OCI-LY7 (cell line): ENCODE measurements around the gene OR51G1. TPM values are rescaled to one million over a fixed set of nuclear protein-coding genes. Genes with fewer than 3 reads are reported as not detected.

Source experiments
- BruUV-seq: library from RNA; stranded (reverse); fragments of 400-500 nt; replicated peaks from 2 replicates; lab custom pipeline; 2021; lab: Mats Ljungman, UMichigan
- CTCF ChIA-PET: fragments of 300-600 bp; sonication (Branson Sonifier 250); formaldehyde crosslinking; loops from one replicate; lab custom pipeline; 2022; ENCODE audit warnings: antibody characterized with exemption; ENCODE audit not compliant: unreplicated experiment; lab: Charles Lee
- POLR2A ChIA-PET: fragments of 300-600 bp; sonication (Branson Sonifier 250); formaldehyde crosslinking; loops from one replicate; lab custom pipeline; 2022; ENCODE audit warnings: antibody characterized with exemption; lab: Charles Lee
- DNase-seq: peaks from one replicate; pipeline ENCODE4 v3.0.0-alpha.2; 2015; ENCODE audit warnings: low spot score
- H2AFZ ChIP-seq: fragments of 200-600 bp; sonication (generic), shearing (Covaris generic); 2 replicates; pipeline ENCODE4 v1.6.1; 2014; ENCODE audit warnings: mild to moderate bottlenecking, antibody characterized with exemption, low read length, moderate library complexity
- H3K27ac ChIP-seq: fragments of 200-600 bp; sonication (generic); 2 replicates; pipeline ENCODE4 v1.5.1; 2014; ENCODE audit warnings: mixed run types, low read depth, mild to moderate bottlenecking, moderate library complexity, low read length, inconsistent platforms; ENCODE audit not compliant: poor library complexity, severe bottlenecking
- H3K36me3 ChIP-seq: fragments of 200-600 bp; sonication (generic); 2 replicates; pipeline ENCODE4 v1.6.1; 2014; ENCODE audit warnings: mild to moderate bottlenecking, antibody characterized with exemption, low read length, moderate library complexity, mixed read lengths; ENCODE audit not compliant: insufficient read depth
- H3K4me1 ChIP-seq: fragments of 200-600 bp; sonication (generic); 2 replicates; pipeline ENCODE4 v1.5.1; 2014; ENCODE audit warnings: mild to moderate bottlenecking, low read length; ENCODE audit not compliant: insufficient read depth, poor library complexity, severe bottlenecking
- H3K4me2 ChIP-seq: fragments of 200-600 bp; sonication (generic); 2 replicates; pipeline ENCODE4 v1.6.1; 2014; ENCODE audit warnings: mild to moderate bottlenecking, low read length
- H3K4me3 ChIP-seq: fragments of 200-600 bp; sonication (generic); 2 replicates; pipeline ENCODE4 v1.5.1; 2014; ENCODE audit warnings: mild to moderate bottlenecking, low read depth, low read length; ENCODE audit not compliant: poor library complexity, severe bottlenecking
- H3K79me2 ChIP-seq: fragments of 200-600 bp; sonication (generic); 2 replicates; pipeline ENCODE4 v1.6.1; 2016; ENCODE audit warnings: low read depth, mild to moderate bottlenecking, low read length, moderate library complexity, mixed read lengths; ENCODE audit not compliant: insufficient read depth
- H3K9me2 ChIP-seq: fragments of 200-600 bp; sonication (generic); 2 replicates; pipeline ENCODE4 v1.6.1; 2016; ENCODE audit warnings: mild to moderate bottlenecking, low read length, mixed read lengths; ENCODE audit not compliant: insufficient read depth
- H3K9me3 ChIP-seq: fragments of 200-600 bp; sonication (generic); 2 replicates; pipeline ENCODE4 v1.6.1; 2014; ENCODE audit warnings: mild to moderate bottlenecking, mixed run types, low read length, mixed read lengths
- H4K20me1 ChIP-seq: fragments of 200-600 bp; sonication (generic); 2 replicates; pipeline ENCODE4 v1.6.1; 2014; ENCODE audit warnings: mild to moderate bottlenecking, antibody characterized with exemption, low read length, moderate library complexity, mixed read lengths; ENCODE audit not compliant: insufficient read depth
- EZH2phosphoT487 ChIP-seq: fragments of 200-600 bp; sonication (generic); IDR thresholded peaks from 2 replicates; pipeline ENCODE4 v1.6.1; 2018; ENCODE audit warnings: low read depth, borderline replicate concordance, mild to moderate bottlenecking, mixed run types, antibody characterized with exemption, low read length, moderate library complexity, mixed read lengths
- intact Hi-C: fragments of 100-400 bp; cut with micrococcal nuclease; formaldehyde crosslinking; loops from one replicate; pipeline ENCODE4 v1.10.0; 2022; ENCODE audit not compliant: unreplicated experiment
- total RNA-seq, 2 experiments: library from RNA; depleted of rRNA in 1 of 2; stranded (reverse); fragments of >200 nt in 1 of 2; shearing (Covaris generic) in 1 of 2; gene quantifications; 2 replicates each; pipeline ENCODE4 v1.2.3, GENCODE V29; 2014 to 2022
- TF ChIP-seq, protein P1 (sequence below): fragments of 200-600 bp; sonication (generic); conservative IDR thresholded peaks from 2 replicates; pipeline ENCODE4 v1.5.1; 2014; ENCODE audit warnings: mild to moderate bottlenecking, antibody characterized with exemption, low read length, moderate library complexity, mixed read lengths

Gene OR51G1
- total RNA-seq, 2 experiments from 2014 or later: not detected

- Histone ChIP-seq H2AFZ (no peak within 1 kb of the TSS), H3K4me1 (no peaks in the 10 kb centered on the region), H3K9me2 (no peaks in the 10 kb centered on the region), H3K4me3 (no peak within 1 kb of the TSS), H3K27ac (no peak within 1 kb of the TSS), H4K20me1 (no peaks in the 10 kb centered on the region), H3K4me2 (no peak within 1 kb of the TSS), H3K79me2 (no peaks in the 10 kb centered on the region), H3K9me3 (no peaks in the 10 kb centered on the region), H3K36me3 (no peaks in the 10 kb centered on the region)
- ChIA-PET POLR2A (no interaction called here), CTCF (no interaction called here)
- no peak for TF ChIP-seq EZH2phosphoT487
- TF ChIP-seq, protein P1, sequence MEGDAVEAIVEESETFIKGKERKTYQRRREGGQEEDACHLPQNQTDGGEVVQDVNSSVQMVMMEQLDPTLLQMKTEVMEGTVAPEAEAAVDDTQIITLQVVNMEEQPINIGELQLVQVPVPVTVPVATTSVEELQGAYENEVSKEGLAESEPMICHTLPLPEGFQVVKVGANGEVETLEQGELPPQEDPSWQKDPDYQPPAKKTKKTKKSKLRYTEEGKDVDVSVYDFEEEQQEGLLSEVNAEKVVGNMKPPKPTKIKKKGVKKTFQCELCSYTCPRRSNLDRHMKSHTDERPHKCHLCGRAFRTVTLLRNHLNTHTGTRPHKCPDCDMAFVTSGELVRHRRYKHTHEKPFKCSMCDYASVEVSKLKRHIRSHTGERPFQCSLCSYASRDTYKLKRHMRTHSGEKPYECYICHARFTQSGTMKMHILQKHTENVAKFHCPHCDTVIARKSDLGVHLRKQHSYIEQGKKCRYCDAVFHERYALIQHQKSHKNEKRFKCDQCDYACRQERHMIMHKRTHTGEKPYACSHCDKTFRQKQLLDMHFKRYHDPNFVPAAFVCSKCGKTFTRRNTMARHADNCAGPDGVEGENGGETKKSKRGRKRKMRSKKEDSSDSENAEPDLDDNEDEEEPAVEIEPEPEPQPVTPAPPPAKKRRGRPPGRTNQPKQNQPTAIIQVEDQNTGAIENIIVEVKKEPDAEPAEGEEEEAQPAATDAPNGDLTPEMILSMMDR: no peak
- BruUV-seq: no TSS peak
- DNase-seq: no peak
- intact Hi-C loops: no loop called here
Observed at GRCh38 chr11:4919250-4919649, 4.9 kb downstream of the OR51G1 start, which contains the start of gene OR51G2. TSS of gene OR51G2 (minus strand) at chr11:4919350. CDS start at chr11:4915663, 3,687 bp downstream.

GRCh38 chr11:4916581-4916980, 7.6 kb downstream of the OR51G1 start:
- H3K4me1 ChIP-seq: no peaks in the 10 kb centered on the region
- no peak overlapping the region for H3K4me3 ChIP-seq
- TF ChIP-seq EZH2phosphoT487: no peak
- TF ChIP-seq, protein P1: no peak
- H3K9me2 ChIP-seq: no peaks in the 10 kb centered on the region
- CTCF ChIA-PET: no interaction called here
- no peak overlapping the region for H3K27ac ChIP-seq
- H3K4me2 ChIP-seq: no peak overlapping the region
- no TSS peak for BruUV-seq
- H4K20me1 ChIP-seq: no peaks in the 10 kb centered on the region
- intact Hi-C loops: no loop called here
- DNase-seq: no peak
- no peaks in the 10 kb centered on the region for H3K79me2 ChIP-seq
- no peaks in the 10 kb centered on the region for H3K36me3 ChIP-seq
- no peaks in the 10 kb centered on the region for H3K9me3 ChIP-seq
- no peak overlapping the region for H2AFZ ChIP-seq
- POLR2A ChIA-PET: interaction anchor here (1.0 kb wide), 1 partner anchor 88 kb away, joined by 3 read pairs; no protein-coding TSS in a partner anchor

- H4K20me1 ChIP-seq: no peaks in the 10 kb centered on the region
- H2AFZ ChIP-seq: no peak within 1 kb of the TSS
- DNase-seq: peak; percentile 1
- POLR2A ChIA-PET: no interaction called here
- no TSS peak for BruUV-seq
- H3K27ac ChIP-seq: no peak within 1 kb of the TSS
- H3K9me2 ChIP-seq: no peaks in the 10 kb centered on the region
- no peak within 1 kb of the TSS for H3K4me3 ChIP-seq
- CTCF ChIA-PET: no interaction called here
- H3K4me2 ChIP-seq: no peak within 1 kb of the TSS
- intact Hi-C loops: no loop called here
- no peaks in the 10 kb centered on the region for H3K79me2 ChIP-seq
- no peak for TF ChIP-seq EZH2phosphoT487
- TF ChIP-seq, protein P1: no peak
- no peaks in the 10 kb centered on the region for H3K9me3 ChIP-seq
- no peaks in the 10 kb centered on the region for H3K36me3 ChIP-seq
- H3K4me1 ChIP-seq: no peaks in the 10 kb centered on the region
Observed at GRCh38 chr11:4903484-4903883, 20.7 kb downstream of the OR51G1 start, which contains the start of gene OR51A7. TSS of gene OR51A7 (plus strand) at chr11:4903783. CDS start at chr11:4907370, 3,587 bp downstream.
